Sigmoid colon (tissue), 7 donors: ENCODE measurements around the gene STAMBPL1. TPM values are rescaled to one million over a fixed set of nuclear protein-coding genes. Genes with fewer than 3 reads are reported as not detected.

Experiments used
- DNase-seq: peaks from one replicate; pipeline ENCODE4 v3.0.0-alpha.2; 2019
- H3K27ac ChIP-seq, 4 donors: fragments of 200-600 bp; sonication (generic); one replicate each; pipeline ENCODE4 v1.5.1; 2016 to 2019; ENCODE audit warnings: mild to moderate bottlenecking in 1 of 4
- H3K27me3 ChIP-seq, 3 donors: fragments of 200-600 bp; sonication (generic); one replicate each; pipeline ENCODE4 v1.5.1; 2019; ENCODE audit warnings: mild to moderate bottlenecking in 1 of 3
- H3K36me3 ChIP-seq, 4 donors: fragments of 200-600 bp; sonication (generic); one replicate each; pipeline ENCODE4 v1.5.1; 2016 to 2019
- H3K4me1 ChIP-seq, 4 donors: fragments of 200-600 bp; sonication (generic); one replicate each; pipeline ENCODE4 v1.5.1; 2017 to 2019
- H3K4me3 ChIP-seq, 4 donors: fragments of 200-600 bp; sonication (generic); one replicate each; pipeline ENCODE4 v1.5.1; 2017 to 2019; ENCODE audit warnings: mild to moderate bottlenecking in 2 of 4, moderate library complexity in 1 of 4
- H3K9me3 ChIP-seq, 4 donors: fragments of 200-600 bp in 3 of 4; sonication (generic) in 3 of 4; one replicate each; pipeline versions ENCODE4 v1.5.1 to v1.6.1; 2013 to 2019
- EP300 ChIP-seq, 4 donors: sonication (generic); formaldehyde crosslinking; IDR thresholded peaks; one replicate each; pipeline ENCODE4 v1.6.1; 2017; ENCODE audit warnings: antibody characterized with exemption in 4 of 4
- POLR2A ChIP-seq, 2 donors: fragments of 450-650 bp; IDR thresholded peaks; one replicate each; pipeline ENCODE4 v1.6.1; 2016; ENCODE audit warnings: antibody characterized with exemption in 2 of 2, mild to moderate bottlenecking in 2 of 2, moderate library complexity in 2 of 2
- POLR2AphosphoS5 ChIP-seq, 4 donors: sonication (generic); formaldehyde crosslinking; IDR thresholded peaks; one replicate each; pipeline ENCODE4 v1.6.1; 2017; ENCODE audit warnings: antibody characterized with exemption in 4 of 4
- WGBS, 2 donors: extraction: QIAGEN DNeasy Blood & Tissue Kit; methylation state at CpG; one replicate each; pipeline ENCODE4 v1.1.7; 2013; 5-methylcytosine and 5-hydroxymethylcytosine counted together
- intact Hi-C: fragments of 100-400 bp; cut with DNase I; formaldehyde crosslinking; loops from one replicate; pipeline ENCODE4 v1.15.1; 2023
- polyA plus RNA-seq, 3 donors: library from polyadenylated mRNA; stranded (reverse); fragments of 200-250 nt; gene quantifications; one replicate each; pipeline ENCODE4 v1.2.3, GENCODE V29; 2013
- total RNA-seq, 4 donors: library from RNA; depleted of rRNA; stranded (reverse); fragments of >200 nt; gene quantifications; one replicate each; pipeline ENCODE4 v1.1.0, GENCODE V29; 2016
- TF ChIP-seq, protein P1 (sequence below), 4 experiments: fragments of 450-650 bp in 3 of 4; fragments of 200-600 bp in 1 of 4; IDR thresholded peaks; one replicate each; pipeline ENCODE4 v1.5.1; 2016 to 2019; ENCODE audit warnings: antibody characterized with exemption in 4 of 4, mild to moderate bottlenecking in 3 of 4, moderate library complexity in 2 of 4
- donor health status: healthy with polysubstance abuse.
- donor health status: Bipolar disorder and iron deficiency.
- donor health status: healthy.

STAMBPL1 gene
- total and polyA plus RNA-seq, 7 donors: 9.0 to 29.6 (median 11.0) TPM

- TF ChIP-seq POLR2AphosphoS5 (IDR thresholded peaks at IDR 0.05): peak in 1 of 4 donors; percentile 22
- no peak for TF ChIP-seq EP300 (IDR thresholded peaks at IDR 0.05)
- TF ChIP-seq, protein P1, sequence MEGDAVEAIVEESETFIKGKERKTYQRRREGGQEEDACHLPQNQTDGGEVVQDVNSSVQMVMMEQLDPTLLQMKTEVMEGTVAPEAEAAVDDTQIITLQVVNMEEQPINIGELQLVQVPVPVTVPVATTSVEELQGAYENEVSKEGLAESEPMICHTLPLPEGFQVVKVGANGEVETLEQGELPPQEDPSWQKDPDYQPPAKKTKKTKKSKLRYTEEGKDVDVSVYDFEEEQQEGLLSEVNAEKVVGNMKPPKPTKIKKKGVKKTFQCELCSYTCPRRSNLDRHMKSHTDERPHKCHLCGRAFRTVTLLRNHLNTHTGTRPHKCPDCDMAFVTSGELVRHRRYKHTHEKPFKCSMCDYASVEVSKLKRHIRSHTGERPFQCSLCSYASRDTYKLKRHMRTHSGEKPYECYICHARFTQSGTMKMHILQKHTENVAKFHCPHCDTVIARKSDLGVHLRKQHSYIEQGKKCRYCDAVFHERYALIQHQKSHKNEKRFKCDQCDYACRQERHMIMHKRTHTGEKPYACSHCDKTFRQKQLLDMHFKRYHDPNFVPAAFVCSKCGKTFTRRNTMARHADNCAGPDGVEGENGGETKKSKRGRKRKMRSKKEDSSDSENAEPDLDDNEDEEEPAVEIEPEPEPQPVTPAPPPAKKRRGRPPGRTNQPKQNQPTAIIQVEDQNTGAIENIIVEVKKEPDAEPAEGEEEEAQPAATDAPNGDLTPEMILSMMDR (IDR thresholded peaks at IDR 0.05): no peak
- intact Hi-C loops: no loop called here
- Histone ChIP-seq H3K9me3 (no peaks in the 10 kb centered on the region), H3K4me1 (peaks cover 0 to 5% (median 0%) of the 10 kb centered on the region in 4 donors), H3K4me3 (no peak overlapping the region), H3K27ac (peak overlapping the region; percentile 14 to 43 (median 32)), H3K36me3 (no peaks in the 10 kb centered on the region), H3K27me3 (no peaks in the 10 kb centered on the region)
- DNase-seq: peak; percentile 67
- 77 to 80% methylated on average over 9 of the region's 9 CpGs for WGBS, 2 donors
These were observed 33.1 kb downstream of the STAMBPL1 start for GRCh38 chr10:88913127-88913526.

GRCh38 chr10:88913788-88914187 lies 33.7 kb downstream of the STAMBPL1 start:
- no peaks in the 10 kb centered on the region for H3K36me3 ChIP-seq
- H3K27ac ChIP-seq: peak overlapping the region in 2 of 4 donors; percentile 26 to 43
- peaks cover 0 to 5% (median 0%) of the 10 kb centered on the region in 4 donors for H3K4me1 ChIP-seq
- WGBS, 2 donors: 66 to 71% methylated on average over 5 of the region's 5 CpGs
- no peaks in the 10 kb centered on the region for H3K9me3 ChIP-seq
- no peak for TF ChIP-seq POLR2A (IDR thresholded peaks at IDR 0.05)
- TF ChIP-seq, protein P1 (IDR thresholded peaks at IDR 0.05): no peak
- no peak for TF ChIP-seq EP300 (IDR thresholded peaks at IDR 0.05)
- TF ChIP-seq POLR2AphosphoS5 (IDR thresholded peaks at IDR 0.05): no peak
- intact Hi-C loops: no loop called here
- no peaks in the 10 kb centered on the region for H3K27me3 ChIP-seq
- DNase-seq: no peak
- no peak overlapping the region for H3K4me3 ChIP-seq

GRCh38 chr10:88915781-88916180 lies 35.7 kb downstream of the STAMBPL1 start:
- no peaks in the 10 kb centered on the region for H3K9me3 ChIP-seq
- H3K4me3 ChIP-seq: no peak overlapping the region
- TF ChIP-seq POLR2A (IDR thresholded peaks at IDR 0.05): no peak
- TF ChIP-seq, protein P1 (IDR thresholded peaks at IDR 0.05): no peak
- TF ChIP-seq POLR2AphosphoS5 (IDR thresholded peaks at IDR 0.05): no peak
- TF ChIP-seq EP300 (IDR thresholded peaks at IDR 0.05): no peak
- no peaks in the 10 kb centered on the region for H3K27me3 ChIP-seq
- WGBS, 2 donors: 83 to 91% methylated on average over 2 of the region's 2 CpGs
- H3K4me1 ChIP-seq: peaks cover 0 to 13% (median 0%) of the 10 kb centered on the region in 4 donors
- H3K36me3 ChIP-seq: no peaks in the 10 kb centered on the region
- no peak overlapping the region for H3K27ac ChIP-seq
- no peak for DNase-seq
- intact Hi-C loops: no loop called here

DNA sequence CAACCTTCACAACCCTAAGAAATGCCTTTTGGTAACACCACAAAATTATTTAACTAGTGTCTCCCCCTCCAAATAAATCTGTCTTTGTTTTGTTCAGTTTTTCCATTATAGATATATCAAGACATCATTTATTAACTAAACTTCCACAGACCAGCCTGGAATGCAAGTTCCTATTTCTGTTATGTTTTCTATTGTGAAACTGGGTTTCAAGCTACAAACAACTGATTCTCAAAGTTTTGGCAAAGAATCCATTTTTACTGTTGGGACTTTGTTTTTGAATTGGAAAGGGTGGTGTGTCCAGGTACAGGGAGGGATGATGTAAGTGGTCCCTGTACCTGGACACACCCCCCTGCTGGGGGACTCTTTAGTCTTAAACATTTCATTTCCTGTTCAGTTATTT lies 36.2 kb downstream of the STAMBPL1 start:
- TF ChIP-seq POLR2AphosphoS5 (IDR thresholded peaks at IDR 0.05): no peak
- TF ChIP-seq POLR2A (IDR thresholded peaks at IDR 0.05): no peak
- TF ChIP-seq, protein P1 (IDR thresholded peaks at IDR 0.05): no peak
- TF ChIP-seq EP300 (IDR thresholded peaks at IDR 0.05): no peak
- intact Hi-C loops: no loop called here
- no peak overlapping the region for H3K4me3 ChIP-seq
- peaks cover 0 to 17% (median 0%) of the 10 kb centered on the region in 4 donors for H3K4me1 ChIP-seq
- no peak overlapping the region for H3K27ac ChIP-seq
- no peak for DNase-seq
- H3K9me3 ChIP-seq: no peaks in the 10 kb centered on the region
- no peaks in the 10 kb centered on the region for H3K36me3 ChIP-seq
- no peaks in the 10 kb centered on the region for H3K27me3 ChIP-seq

DNA sequence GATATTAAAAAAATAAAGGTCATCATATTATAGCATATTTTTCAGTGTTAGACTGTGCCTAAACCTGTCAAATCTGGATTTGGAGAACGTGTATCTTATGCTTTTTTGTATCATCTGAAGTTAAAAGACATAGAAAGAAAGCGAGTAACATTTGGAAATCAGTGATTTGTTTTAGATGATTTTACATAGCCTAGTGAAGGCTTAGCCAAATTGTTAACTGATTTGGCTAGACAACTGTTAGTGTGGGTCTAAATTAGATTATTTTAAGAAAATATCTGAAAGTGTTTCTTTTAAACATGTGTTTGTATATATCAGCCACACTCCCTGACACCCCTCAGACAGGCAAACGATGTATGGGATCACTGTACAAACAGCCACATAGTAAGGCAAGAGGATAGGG lies 36.9 kb downstream of the STAMBPL1 start:
- Histone ChIP-seq H3K4me1 (peaks cover 0 to 18% (median 0%) of the 10 kb centered on the region in 4 donors), H3K36me3 (no peaks in the 10 kb centered on the region), H3K27me3 (no peaks in the 10 kb centered on the region), H3K27ac (no peak overlapping the region), H3K9me3 (no peaks in the 10 kb centered on the region), H3K4me3 (no peak overlapping the region)
- intact Hi-C loops: no loop called here
- no peak for DNase-seq
- 92 to 93% methylated on average over 3 of the region's 3 CpGs for WGBS, 2 donors
- TF ChIP-seq EP300 (IDR thresholded peaks at IDR 0.05): no peak
- TF ChIP-seq POLR2A (IDR thresholded peaks at IDR 0.05): no peak
- TF ChIP-seq POLR2AphosphoS5 (IDR thresholded peaks at IDR 0.05): no peak
- TF ChIP-seq, protein P1 (IDR thresholded peaks at IDR 0.05): no peak
